GM18907 (cell line): ENCODE data around the gene CHST3.
"Not testable (repeated sequence)": the region's sequence is repeated elsewhere in the genome, so short reads cannot be mapped to it uniquely, and the experiment has no call there.

Experiments
- ATAC-seq: cut with Tn5 transposase; IDR thresholded peaks from one replicate; pipeline ENCODE4 v1.9.1; 2021; ENCODE audit warnings: mild to moderate bottlenecking, moderate library complexity; ENCODE audit not compliant: unreplicated experiment

The CHST3 gene

GRCh38 chr10:72026278-72027111, 62.3 kb downstream of the CHST3 start:
- ATAC-seq = no peak

GRCh38 chr10:72027498-72027897, 63.3 kb downstream of the CHST3 start:
- no peak for ATAC-seq

- no peak for ATAC-seq
These were observed 65.2 kb downstream of the CHST3 start for GRCh38 chr10:72029414-72029813.

GRCh38 chr10:72030762-72031543, 66.8 kb downstream of the CHST3 start:
- no peak for ATAC-seq

GRCh38 chr10:72031706-72032105, 67.5 kb downstream of the CHST3 start:
- no peak for ATAC-seq

- not testable (repeated sequence) for ATAC-seq
These were observed 68.4 kb downstream of the CHST3 start for GRCh38 chr10:72032409-72033162.

- ATAC-seq = no peak
These were observed 69.9 kb downstream of the CHST3 start for GRCh38 chr10:72034040-72034499.

- no peak for ATAC-seq
These were observed 70.6 kb downstream of the CHST3 start for GRCh38 chr10:72034761-72035160.

GRCh38 chr10:72035252-72035887, 71.2 kb downstream of the CHST3 start:
- no peak for ATAC-seq

- ATAC-seq = no peak
These were observed 73.1 kb downstream of the CHST3 start for GRCh38 chr10:72037266-72037665.

GRCh38 chr10:72037811-72038210, 73.6 kb downstream of the CHST3 start:
- ATAC-seq = no peak

- ATAC-seq = no peak
These were observed 74.3 kb downstream of the CHST3 start for GRCh38 chr10:72038458-72039001.

GRCh38 chr10:72039377-72039776, 75.2 kb downstream of the CHST3 start:
- ATAC-seq = no peak

- ATAC-seq = no peak
These were observed 77.3 kb downstream of the CHST3 start for GRCh38 chr10:72041491-72041890.

GRCh38 chr10:72043016-72043834, 79.0 kb downstream of the CHST3 start:
- no peak for ATAC-seq

- ATAC-seq = no peak
These were observed 80.3 kb downstream of the CHST3 start for GRCh38 chr10:72044417-72045041.

GRCh38 chr10:72045586-72045985, 81.4 kb downstream of the CHST3 start:
- no peak for ATAC-seq

GRCh38 chr10:72048450-72049124, 84.4 kb downstream of the CHST3 start:
- ATAC-seq = peak; percentile 76

- no peak for ATAC-seq
These were observed 85.3 kb downstream of the CHST3 start for GRCh38 chr10:72049472-72049871.
